H1 (cell line): ENCODE results near the gene PDLIM4.

Source experiments
- CHD2 ChIP-seq: IDR thresholded peaks from 2 replicates; pipeline ENCODE4 v1.6.1; 2012; ENCODE audit warnings: low read length, improper control_type of control experiment
- CREB1 ChIP-seq: IDR thresholded peaks from 2 replicates; pipeline ENCODE4 v1.6.1; 2012; ENCODE audit warnings: inconsistent platforms
- CTCF ChIP-seq, 3 experiments: IDR thresholded peaks; 1 replicate in 2 of 3; 2 replicates in 1 of 3; pipeline versions ENCODE4 v1.5.1 to v1.6.1; 2011; ENCODE audit warnings: low read length in 3 of 3, mild to moderate bottlenecking in 3 of 3, inconsistent platforms in 2 of 3, low read depth in 1 of 3, moderate library complexity in 1 of 3; ENCODE audit not compliant: insufficient read depth in 1 of 3; ENCODE audit errors: control extremely low read depth in 1 of 3
- EP300 ChIP-seq, 2 experiments: IDR thresholded peaks; 1 replicate in 1 of 2; 2 replicates in 1 of 2; pipeline ENCODE4 v1.6.1; 2011 to 2012; ENCODE audit warnings: low read depth in 2 of 2, low read length in 2 of 2, mild to moderate bottlenecking in 2 of 2, borderline replicate concordance in 1 of 2, inconsistent platforms in 1 of 2, moderate library complexity in 1 of 2
- EZH2 ChIP-seq: fragments of 200-600 bp; sonication (generic); IDR thresholded peaks from 2 replicates; pipeline ENCODE4 v1.7.1; 2012; ENCODE audit warnings: low read depth, mild to moderate bottlenecking, moderate library complexity, low read length, inconsistent platforms; ENCODE audit not compliant: severe bottlenecking
- HDAC2 ChIP-seq, 2 experiments: fragments of 300-600 bp in 1 of 2; sonication (generic) in 1 of 2; IDR thresholded peaks; 2 replicates each; pipeline ENCODE4 v1.6.1; 2011 to 2012; ENCODE audit warnings: low read depth in 2 of 2, low read length in 2 of 2, mild to moderate bottlenecking in 2 of 2, moderate library complexity in 2 of 2, borderline replicate concordance in 1 of 2, inconsistent platforms in 1 of 2
- JUND ChIP-seq: IDR thresholded peaks from 2 replicates; pipeline ENCODE4 v1.6.1; 2011; ENCODE audit warnings: mild to moderate bottlenecking, improper control_type of control experiment, low read length
- PHF8 ChIP-seq: fragments of 200-600 bp; sonication (generic); conservative IDR thresholded peaks from 2 replicates; pipeline ENCODE4 v1.7.1; 2012; ENCODE audit warnings: low read depth, mild to moderate bottlenecking, inconsistent platforms, low read length, moderate library complexity
- POLR2AphosphoS5 ChIP-seq: IDR thresholded peaks from 2 replicates; pipeline ENCODE4 v1.6.1; 2011; ENCODE audit warnings: low read depth, low read length
- RXRA ChIP-seq: IDR thresholded peaks from 2 replicates; pipeline ENCODE4 v1.6.1; 2011; ENCODE audit warnings: low read depth, mild to moderate bottlenecking, low read length, moderate library complexity; ENCODE audit not compliant: insufficient read depth
- USF2 ChIP-seq: IDR thresholded peaks from 2 replicates; pipeline ENCODE4 v1.6.1; 2011; ENCODE audit warnings: low read length, improper control_type of control experiment

GRCh38 chr5:132310141-132310834, 52.8 kb downstream of the PDLIM4 start:
- TF ChIP-seq CTCF (IDR thresholded peaks at IDR 0.05; ENCODE audit: control extremely low read depth in 1 of 3, insufficient read depth in 1 of 3, low read depth in 1 of 3, low read length in 3 of 3), result no peak
- no peak for TF ChIP-seq CHD2
- no peak for TF ChIP-seq USF2
- TF ChIP-seq CREB1, result no peak
- TF ChIP-seq RXRA, result no peak
- no peak for TF ChIP-seq HDAC2 (IDR thresholded peaks at IDR 0.05; ENCODE audit: borderline replicate concordance in 1 of 2, low read depth in 2 of 2, low read length in 2 of 2)
- no peak for TF ChIP-seq EP300 (IDR thresholded peaks at IDR 0.05; ENCODE audit: borderline replicate concordance in 1 of 2, low read depth in 2 of 2, low read length in 2 of 2)
- no peak for TF ChIP-seq PHF8
- no peak for TF ChIP-seq POLR2AphosphoS5
- no peak for TF ChIP-seq JUND
- TF ChIP-seq EZH2, result no peak
